Measurements from ENCODE around the gene ZNF177.

Gene ZNF177

GRCh38 chr19:9354651-9355050 is 8.2 kb upstream of the ZNF177 start:
- no peak for TF ChIP-seq CTCF (conservative IDR thresholded peaks at IDR 0.05)
- no peak overlapping the region for H3K27ac ChIP-seq

GRCh38 chr19:9370738-9371619 is 8.2 kb downstream of the ZNF177 start:
- H3K27ac ChIP-seq: no peak overlapping the region
- no peak for TF ChIP-seq CTCF (conservative IDR thresholded peaks at IDR 0.05)

DNA sequence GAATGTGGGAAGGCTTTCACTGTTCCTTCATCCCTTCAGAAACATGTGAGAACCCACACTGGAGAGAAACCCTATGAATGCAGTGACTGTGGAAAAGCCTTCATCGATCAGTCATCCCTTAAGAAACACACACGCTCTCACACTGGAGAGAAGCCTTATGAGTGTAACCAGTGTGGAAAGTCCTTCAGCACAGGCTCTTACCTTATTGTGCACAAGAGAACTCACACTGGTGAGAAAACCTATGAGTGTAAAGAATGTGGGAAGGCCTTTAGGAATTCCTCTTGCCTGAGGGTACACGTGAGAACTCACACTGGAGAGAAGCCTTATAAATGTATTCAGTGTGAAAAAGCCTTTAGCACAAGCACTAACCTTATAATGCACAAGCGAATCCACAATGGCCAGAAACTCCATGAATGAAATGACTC is 18.6 kb downstream of the ZNF177 start:
- H3K27ac ChIP-seq: no peak overlapping the region
- no peak for TF ChIP-seq CTCF (conservative IDR thresholded peaks at IDR 0.05)

- TF ChIP-seq CTCF (conservative IDR thresholded peaks at IDR 0.05): no peak
- peak overlapping the region; percentile 68 for H3K27ac ChIP-seq
Measured at GRCh38 chr19:9406798-9407352, 44.1 kb downstream of the ZNF177 start.

DNA sequence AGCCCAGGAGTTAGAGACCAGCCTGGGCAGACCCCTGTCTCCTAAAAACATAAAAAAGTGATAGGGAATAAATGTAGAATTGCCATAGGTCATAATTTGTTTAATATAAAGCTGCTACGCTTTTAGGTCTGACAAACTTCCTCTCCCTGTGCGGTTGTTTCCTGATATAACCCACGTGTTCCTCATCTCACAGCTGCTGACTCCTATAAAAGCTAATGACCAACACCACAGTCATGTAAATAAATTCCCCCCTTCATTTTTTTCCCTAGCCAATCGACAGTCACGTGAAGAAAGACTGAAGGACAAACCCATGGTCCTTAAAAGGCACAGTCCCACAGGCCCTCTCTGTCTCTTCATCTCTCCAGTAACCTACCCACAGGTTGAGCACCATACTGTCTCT is 45.0 kb downstream of the ZNF177 start:
- TF ChIP-seq CTCF (conservative IDR thresholded peaks at IDR 0.05): no peak
- peak overlapping the region; percentile 68 for H3K27ac ChIP-seq

GRCh38 chr19:9413240-9413954 is 50.6 kb downstream of the ZNF177 start:
- H3K27ac ChIP-seq: no peak overlapping the region
- no peak for TF ChIP-seq CTCF (conservative IDR thresholded peaks at IDR 0.05)

DNA sequence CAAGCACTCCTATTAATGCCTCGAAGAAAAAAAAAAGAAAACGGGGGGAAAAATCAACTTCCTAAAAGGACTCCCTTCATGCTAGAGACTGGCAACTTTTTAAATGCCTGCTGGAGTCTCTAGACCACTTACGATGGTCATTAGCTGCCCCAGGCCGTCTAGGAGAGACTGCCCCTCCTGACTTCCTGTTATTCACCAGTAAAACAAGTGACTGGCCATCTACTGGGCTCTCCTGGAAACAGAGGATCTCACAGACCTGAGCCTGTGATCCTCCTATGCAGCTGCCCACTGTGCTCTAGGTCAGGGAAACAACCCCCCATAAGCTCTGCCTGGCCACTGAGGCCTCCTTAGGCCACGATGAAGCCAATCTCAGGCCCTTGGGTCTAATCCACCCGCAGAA is 65.1 kb downstream of the ZNF177 start:
- TF ChIP-seq CTCF (conservative IDR thresholded peaks at IDR 0.05): no peak
- no peak overlapping the region for H3K27ac ChIP-seq
